ENCODE data around the gene B3GLCT. TPM values are rescaled to one million over a fixed set of nuclear protein-coding genes. Genes with fewer than 3 reads are reported as not detected.

Gene B3GLCT
- total RNA-seq, 1 donor from 2014 or later: 9.9 TPM

GRCh38 chr13:31349156-31349555 is 149.4 kb downstream of the B3GLCT start:
- DNase-seq (ENCODE audit: low read depth): no peak

GRCh38 chr13:31350560-31350959 is 150.8 kb downstream of the B3GLCT start:
- no peak for DNase-seq (ENCODE audit: low read depth)

- DNase-seq (ENCODE audit: low read depth): no peak
These were observed 151.6 kb downstream of the B3GLCT start for GRCh38 chr13:31351376-31351775.

GRCh38 chr13:31352467-31352866 is 152.7 kb downstream of the B3GLCT start:
- DNase-seq (ENCODE audit: low read depth): no peak

- no peak for DNase-seq (ENCODE audit: low read depth)
These were observed 155.2 kb downstream of the B3GLCT start for GRCh38 chr13:31355001-31355400.

GRCh38 chr13:31356991-31357390 is 157.2 kb downstream of the B3GLCT start:
- DNase-seq (ENCODE audit: low read depth): no peak

GRCh38 chr13:31357581-31357980 is 157.8 kb downstream of the B3GLCT start:
- no peak for DNase-seq (ENCODE audit: low read depth)

GRCh38 chr13:31361673-31362072 is 161.9 kb downstream of the B3GLCT start:
- peak; percentile 22 for DNase-seq (ENCODE audit: low read depth)

GRCh38 chr13:31365630-31366029 is 165.9 kb downstream of the B3GLCT start:
- no peak for DNase-seq (ENCODE audit: low read depth)

GRCh38 chr13:31367410-31367809 is 167.6 kb downstream of the B3GLCT start:
- DNase-seq (ENCODE audit: low read depth): no peak

- DNase-seq (ENCODE audit: low read depth): no peak
These were observed 169.4 kb downstream of the B3GLCT start for GRCh38 chr13:31369213-31369612.

GRCh38 chr13:31372454-31372853 is 172.7 kb downstream of the B3GLCT start:
- no peak for DNase-seq (ENCODE audit: low read depth)

- DNase-seq (ENCODE audit: low read depth): no peak
These were observed 174.9 kb downstream of the B3GLCT start for GRCh38 chr13:31374682-31375081.

GRCh38 chr13:31377946-31378345 is 178.2 kb downstream of the B3GLCT start:
- DNase-seq (ENCODE audit: low read depth): no peak

- DNase-seq (ENCODE audit: low read depth): no peak
These were observed 180.9 kb downstream of the B3GLCT start for GRCh38 chr13:31380715-31381114.

Other genes with a start within 250 kb of the B3GLCT start
- gene HSPH1, start 38.1 kb upstream of the B3GLCT start, total RNA-seq: 50.0 and 102 TPM in 2 replicates

Data from renal cortical epithelial cell (primary cell).